ENCODE data around the gene EVC2. TPM values are rescaled to one million over a fixed set of nuclear protein-coding genes. Genes with fewer than 3 reads are reported as not detected.

EVC2 gene
- total RNA-seq, 3 donors from 2014 or later (not counting 1 experiment from before 2014, with no cell fraction given) = 0.20 to 2.6 (median 1.5) TPM

DNA sequence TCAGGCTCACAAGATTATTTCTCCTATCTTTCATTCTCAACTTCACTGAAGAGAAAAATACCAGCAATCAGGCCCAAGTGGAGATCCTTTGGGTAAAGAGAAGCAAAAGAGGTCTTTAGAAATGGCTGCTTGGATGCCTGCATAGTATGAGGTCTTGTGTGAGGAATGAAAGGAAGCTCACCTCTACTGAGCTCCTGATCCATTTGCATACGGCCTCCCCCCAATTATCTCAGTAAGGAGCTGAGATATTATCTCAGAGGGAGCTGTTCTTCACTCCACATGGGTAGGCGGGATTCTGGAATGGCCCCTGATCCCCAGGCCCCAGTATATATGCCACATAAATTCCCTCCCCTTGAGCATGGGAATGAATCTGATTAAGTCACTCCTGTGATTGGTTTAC is 75.8 kb downstream of the EVC2 start:
- Mint-ChIP-seq H3K27me3 (ENCODE audit: low read depth in 2 of 2) (no peaks in the 10 kb centered on the region), H3K4me1 (no peaks in the 10 kb centered on the region), H3K9me3 (no peaks in the 10 kb centered on the region), H3K36me3 (no peaks in the 10 kb centered on the region), H3K4me3 (no peak overlapping the region), H3K27ac (no peak overlapping the region)
- Histone ChIP-seq H3K9me3 (ENCODE audit: control insufficient read depth, insufficient read depth, low read length) (no peaks in the 10 kb centered on the region), H3K4me3 (ENCODE audit: low read length) (no peak overlapping the region), H3K4me1 (ENCODE audit: control insufficient read depth, insufficient read depth, low read length) (no peaks in the 10 kb centered on the region), H3K36me3 (ENCODE audit: control insufficient read depth, insufficient read depth, low read length) (no peaks in the 10 kb centered on the region), H3K27ac (ENCODE audit: low read length) (no peak overlapping the region), H3K27me3 (ENCODE audit: control insufficient read depth, insufficient read depth, low read length) (no peaks in the 10 kb centered on the region)
- TF ChIP-seq, protein P1, sequence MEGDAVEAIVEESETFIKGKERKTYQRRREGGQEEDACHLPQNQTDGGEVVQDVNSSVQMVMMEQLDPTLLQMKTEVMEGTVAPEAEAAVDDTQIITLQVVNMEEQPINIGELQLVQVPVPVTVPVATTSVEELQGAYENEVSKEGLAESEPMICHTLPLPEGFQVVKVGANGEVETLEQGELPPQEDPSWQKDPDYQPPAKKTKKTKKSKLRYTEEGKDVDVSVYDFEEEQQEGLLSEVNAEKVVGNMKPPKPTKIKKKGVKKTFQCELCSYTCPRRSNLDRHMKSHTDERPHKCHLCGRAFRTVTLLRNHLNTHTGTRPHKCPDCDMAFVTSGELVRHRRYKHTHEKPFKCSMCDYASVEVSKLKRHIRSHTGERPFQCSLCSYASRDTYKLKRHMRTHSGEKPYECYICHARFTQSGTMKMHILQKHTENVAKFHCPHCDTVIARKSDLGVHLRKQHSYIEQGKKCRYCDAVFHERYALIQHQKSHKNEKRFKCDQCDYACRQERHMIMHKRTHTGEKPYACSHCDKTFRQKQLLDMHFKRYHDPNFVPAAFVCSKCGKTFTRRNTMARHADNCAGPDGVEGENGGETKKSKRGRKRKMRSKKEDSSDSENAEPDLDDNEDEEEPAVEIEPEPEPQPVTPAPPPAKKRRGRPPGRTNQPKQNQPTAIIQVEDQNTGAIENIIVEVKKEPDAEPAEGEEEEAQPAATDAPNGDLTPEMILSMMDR (IDR thresholded peaks at IDR 0.05) = no peak
- 94% methylated on average over 2 of the region's 2 CpGs for WGBS (ENCODE audit: insufficient coverage)
- intact Hi-C loops (cut with micrococcal nuclease) = no loop called here
- ATAC-seq (no peak), DNase-seq (no peak)

DNA sequence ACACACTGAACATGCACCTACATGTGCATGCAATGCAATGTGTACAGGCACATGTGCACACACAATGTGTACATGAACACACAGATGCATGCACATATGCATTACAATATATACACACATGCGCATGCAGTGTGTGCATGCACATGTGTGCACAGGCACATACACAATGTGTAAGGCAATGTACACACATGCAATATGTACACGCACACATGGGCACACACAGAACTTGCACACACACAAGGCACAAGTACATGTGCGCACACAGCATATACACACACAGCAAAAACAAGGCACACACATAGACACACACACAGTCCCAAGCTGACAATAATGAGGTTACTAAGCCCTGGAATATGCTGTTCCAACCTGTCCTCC is 76.3 kb downstream of the EVC2 start:
- no peaks in the 10 kb centered on the region for H3K9me3 Mint-ChIP-seq
- H3K36me3 Mint-ChIP-seq = no peaks in the 10 kb centered on the region
- DNase-seq (no peak), ATAC-seq (peak in 1 of 3 donors; percentile 25)
- H3K27me3 Mint-ChIP-seq (ENCODE audit: low read depth in 2 of 2) = no peaks in the 10 kb centered on the region
- Histone ChIP-seq H3K27ac (ENCODE audit: low read length) (no peak overlapping the region), H3K9me3 (ENCODE audit: control insufficient read depth, insufficient read depth, low read length) (no peaks in the 10 kb centered on the region), H3K4me3 (ENCODE audit: low read length) (no peak overlapping the region), H3K27me3 (ENCODE audit: control insufficient read depth, insufficient read depth, low read length) (no peaks in the 10 kb centered on the region), H3K36me3 (ENCODE audit: control insufficient read depth, insufficient read depth, low read length) (no peaks in the 10 kb centered on the region), H3K4me1 (ENCODE audit: control insufficient read depth, insufficient read depth, low read length) (no peaks in the 10 kb centered on the region)
- no peak overlapping the region for H3K27ac Mint-ChIP-seq
- 84% methylated on average over 3 of the region's 3 CpGs for WGBS (ENCODE audit: insufficient coverage)
- intact Hi-C loops (cut with micrococcal nuclease) = no loop called here
- no peaks in the 10 kb centered on the region for H3K4me1 Mint-ChIP-seq
- H3K4me3 Mint-ChIP-seq = no peak overlapping the region
- TF ChIP-seq, protein P1 (IDR thresholded peaks at IDR 0.05) = no peak

DNA sequence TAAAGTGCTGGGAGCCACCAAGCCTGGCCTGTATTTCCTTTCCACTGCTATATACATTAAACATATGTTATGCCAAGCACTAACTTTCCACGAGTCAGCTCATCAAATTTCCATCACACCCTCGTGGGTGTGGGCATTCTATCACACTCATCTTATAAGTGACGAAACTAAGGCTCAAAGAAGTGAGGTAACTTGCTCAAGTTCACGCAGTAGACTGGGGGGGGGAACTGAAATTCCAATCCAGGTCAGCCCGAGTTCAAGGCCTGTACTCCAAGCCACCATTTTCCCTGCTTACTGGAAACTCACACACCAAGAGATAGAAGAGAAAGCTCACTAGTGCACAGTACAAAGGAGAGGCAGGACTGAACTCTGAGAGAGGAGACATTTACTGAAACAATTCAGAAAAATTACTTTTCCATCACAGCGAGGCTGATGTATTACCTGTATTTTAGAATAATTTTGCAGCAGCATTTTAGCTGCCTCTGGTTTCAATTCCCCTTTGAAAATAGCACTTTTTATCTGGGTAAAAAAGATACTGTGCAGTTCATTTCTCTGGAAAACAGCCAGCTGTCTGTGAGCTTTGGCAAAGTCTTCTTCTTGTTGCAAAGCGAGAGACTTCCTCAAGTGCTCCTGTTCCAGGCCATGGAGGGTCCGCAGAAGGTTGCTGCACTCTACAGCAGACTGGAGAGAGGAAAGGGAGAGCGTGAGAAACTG is 76.8 kb downstream of the EVC2 start:
- no peaks in the 10 kb centered on the region for H3K4me1 Mint-ChIP-seq

More for the DNA sequence above, 76.8 kb downstream of the EVC2 start:
- H3K27ac ChIP-seq (ENCODE audit: low read length) = no peak overlapping the region
- ATAC-seq (no peak), DNase-seq (no peak)
- 79% methylated on average over 7 of the region's 9 CpGs for WGBS (ENCODE audit: insufficient coverage)
- H3K4me1 ChIP-seq (ENCODE audit: control insufficient read depth, insufficient read depth, low read length) = no peaks in the 10 kb centered on the region
- H3K27me3 ChIP-seq (ENCODE audit: control insufficient read depth, insufficient read depth, low read length) = no peaks in the 10 kb centered on the region
- Mint-ChIP-seq H3K4me3 (no peak overlapping the region), H3K27me3 (ENCODE audit: low read depth in 2 of 2) (no peaks in the 10 kb centered on the region), H3K9me3 (no peaks in the 10 kb centered on the region), H3K27ac (no peak overlapping the region), H3K36me3 (no peaks in the 10 kb centered on the region)
- H3K36me3 ChIP-seq (ENCODE audit: control insufficient read depth, insufficient read depth, low read length) = no peaks in the 10 kb centered on the region
- TF ChIP-seq, protein P1 (IDR thresholded peaks at IDR 0.05) = no peak
- H3K9me3 ChIP-seq (ENCODE audit: control insufficient read depth, insufficient read depth, low read length) = no peaks in the 10 kb centered on the region
- intact Hi-C loops (cut with micrococcal nuclease) = no loop called here
- H3K4me3 ChIP-seq (ENCODE audit: low read length) = no peak overlapping the region
